T-helper 1 cell treated with Interleukin-12 subunit alpha and Interleukin-12 subunit beta and Interleukin-4 antibody, amounts not matched to agents 30 μg/mL and 1 μg/mL, for 36 hours (primary cell): ENCODE results near the gene HES6.

Experiments
- H3K27ac Mint-ChIP-seq: one replicate; pipeline ENCODE4 v1.8.0; 2021; ENCODE audit warnings: mild to moderate bottlenecking, mixed read lengths
- H3K27me3 Mint-ChIP-seq: one replicate; pipeline ENCODE4 v1.8.0; 2021; ENCODE audit warnings: low read depth, mixed read lengths
- H3K36me3 Mint-ChIP-seq: one replicate; pipeline ENCODE4 v1.8.0; 2021; ENCODE audit warnings: low read depth, mixed read lengths
- H3K4me1 Mint-ChIP-seq: one replicate; pipeline ENCODE4 v1.8.0; 2021; ENCODE audit warnings: low read depth, mixed read lengths
- H3K4me3 Mint-ChIP-seq: one replicate; pipeline ENCODE4 v1.8.0; 2021; ENCODE audit warnings: mild to moderate bottlenecking, moderate library complexity, mixed read lengths
- H3K9me3 Mint-ChIP-seq: one replicate; pipeline ENCODE4 v1.8.0; 2021; ENCODE audit warnings: mixed read lengths

HES6 gene

GRCh38 chr2:238224356-238225035 is 15.3 kb downstream of the HES6 start:
- Mint-ChIP-seq H3K27me3 (peaks cover 9% of the 10 kb centered on the region), H3K36me3 (no peaks in the 10 kb centered on the region), H3K4me1 (no peaks in the 10 kb centered on the region), H3K4me3 (no peak overlapping the region), H3K9me3 (no peaks in the 10 kb centered on the region), H3K27ac (no peak overlapping the region)

DNA sequence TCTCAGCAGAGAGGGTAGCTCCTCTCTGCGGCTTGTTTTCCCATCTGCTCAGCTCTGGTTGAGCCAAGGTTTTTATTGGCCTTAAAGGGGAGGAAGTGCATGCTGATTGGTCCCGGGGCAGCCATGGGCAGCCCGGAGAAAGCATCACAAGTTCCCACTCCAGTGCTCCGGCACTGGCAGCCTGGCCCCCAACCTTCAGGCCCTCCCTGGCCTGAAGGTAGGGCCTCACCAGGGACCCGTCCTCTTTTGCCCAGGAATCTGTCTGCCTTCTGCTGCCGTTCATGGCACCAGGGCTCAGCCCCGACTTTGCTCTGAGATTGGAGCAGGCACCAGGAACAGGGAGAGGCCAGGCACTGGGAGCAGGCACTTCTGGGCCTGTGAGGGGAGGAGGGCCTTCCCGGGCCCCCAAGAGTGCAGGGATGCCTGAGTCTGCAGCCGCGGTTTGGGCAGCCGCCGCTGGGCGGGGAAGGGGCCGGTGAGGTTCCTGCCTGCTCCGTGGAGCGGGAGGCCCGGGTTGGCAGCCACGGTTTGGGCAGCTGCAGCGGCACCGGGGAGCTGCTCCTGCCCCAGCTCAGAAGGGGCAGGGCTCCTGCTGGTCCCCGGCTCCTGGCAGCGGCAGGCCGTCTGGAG is 18.8 kb downstream of the HES6 start:
- H3K9me3 Mint-ChIP-seq = no peaks in the 10 kb centered on the region
- peaks cover 5% of the 10 kb centered on the region for H3K27me3 Mint-ChIP-seq
- peak overlapping the region; percentile 25 for H3K4me3 Mint-ChIP-seq
- no peak overlapping the region for H3K27ac Mint-ChIP-seq
- H3K4me1 Mint-ChIP-seq = peaks cover 2% of the 10 kb centered on the region
- no peaks in the 10 kb centered on the region for H3K36me3 Mint-ChIP-seq

GRCh38 chr2:238220274-238220891 is 19.5 kb downstream of the HES6 start:
- H3K9me3 Mint-ChIP-seq = no peaks in the 10 kb centered on the region
- H3K4me1 Mint-ChIP-seq = peaks cover 2% of the 10 kb centered on the region
- no peak overlapping the region for H3K4me3 Mint-ChIP-seq
- H3K36me3 Mint-ChIP-seq = no peaks in the 10 kb centered on the region
- H3K27ac Mint-ChIP-seq = no peak overlapping the region
- H3K27me3 Mint-ChIP-seq = peaks cover 11% of the 10 kb centered on the region

- no peaks in the 10 kb centered on the region for H3K36me3 Mint-ChIP-seq
- H3K9me3 Mint-ChIP-seq = no peaks in the 10 kb centered on the region
- peaks cover 39% of the 10 kb centered on the region for H3K27me3 Mint-ChIP-seq
- no peak overlapping the region for H3K27ac Mint-ChIP-seq
- no peak overlapping the region for H3K4me3 Mint-ChIP-seq
- peaks cover 2% of the 10 kb centered on the region for H3K4me1 Mint-ChIP-seq
These were observed 23.1 kb downstream of the HES6 start for GRCh38 chr2:238216651-238217184.

GRCh38 chr2:238207006-238207405 is 32.8 kb downstream of the HES6 start:
- Mint-ChIP-seq H3K27ac (no peak overlapping the region), H3K9me3 (no peaks in the 10 kb centered on the region), H3K4me3 (no peak overlapping the region), H3K4me1 (peaks cover 8% of the 10 kb centered on the region), H3K27me3 (peaks cover 4% of the 10 kb centered on the region), H3K36me3 (peaks cover 3% of the 10 kb centered on the region)

GRCh38 chr2:238203973-238204683 is 35.7 kb downstream of the HES6 start:
- peak overlapping the region; percentile 89 for H3K27ac Mint-ChIP-seq
- H3K4me1 Mint-ChIP-seq = peaks cover 25% of the 10 kb centered on the region
- H3K36me3 Mint-ChIP-seq = peaks cover 6% of the 10 kb centered on the region

GRCh38 chr2:238203094-238203972 is 36.5 kb downstream of the HES6 start, which contains the start of gene ILKAP:
Gene ILKAP (minus strand): TSS chr2:238203695. CDS start chr2:238203553, 142 bp downstream.
- peaks cover 4% of the 10 kb centered on the region for H3K27me3 Mint-ChIP-seq
- H3K4me1 Mint-ChIP-seq = peaks cover 28% of the 10 kb centered on the region
- H3K4me3 Mint-ChIP-seq = peak within 1 kb of the TSS; percentile 83
- H3K36me3 Mint-ChIP-seq = peaks cover 9% of the 10 kb centered on the region
- no peaks in the 10 kb centered on the region for H3K9me3 Mint-ChIP-seq
- H3K27ac Mint-ChIP-seq = peak within 1 kb of the TSS; percentile 89

More at GRCh38 chr2:238203973-238204683, 35.7 kb downstream of the HES6 start:
- Mint-ChIP-seq H3K27me3 (peaks cover 4% of the 10 kb centered on the region), H3K4me3 (peak overlapping the region; percentile 83), H3K9me3 (no peaks in the 10 kb centered on the region)

DNA sequence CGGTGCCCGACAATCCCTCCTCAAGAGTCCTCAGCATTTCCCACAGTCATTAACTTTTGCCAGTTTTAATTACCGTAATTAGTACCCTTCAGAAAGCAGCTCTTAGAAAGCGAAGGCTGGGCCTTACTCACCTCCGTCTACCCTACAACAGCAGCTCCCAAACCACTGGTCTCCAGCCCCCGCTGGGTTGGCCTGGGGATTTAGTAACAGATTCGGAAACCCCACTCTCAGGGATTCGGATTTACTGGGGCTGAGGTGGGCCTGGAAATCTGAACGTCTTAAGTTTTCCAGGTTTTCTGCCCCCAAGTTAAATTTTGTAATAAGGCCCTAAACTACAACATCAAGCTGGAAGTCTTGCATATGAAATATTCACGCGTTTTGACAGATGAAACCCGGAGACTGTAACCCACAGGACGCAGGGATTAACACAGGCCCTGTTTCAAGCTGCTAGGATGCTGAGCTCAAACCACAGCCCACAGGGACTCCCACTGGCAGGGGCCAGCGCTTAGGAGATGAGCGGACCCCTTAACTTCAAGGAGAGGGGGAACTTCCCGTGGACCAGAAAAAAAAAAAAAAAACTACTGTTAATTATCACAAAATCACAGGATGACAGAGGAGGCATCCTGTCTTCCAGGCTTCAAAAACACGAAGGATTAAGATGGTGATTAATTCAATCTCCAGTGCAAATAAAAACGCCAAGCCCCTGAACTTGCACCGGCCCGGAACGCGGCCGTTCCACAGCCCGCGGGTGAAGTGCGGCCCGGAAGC is 37.3 kb downstream of the HES6 start:
- Mint-ChIP-seq H3K9me3 (no peaks in the 10 kb centered on the region), H3K27me3 (peaks cover 4% of the 10 kb centered on the region), H3K4me1 (peaks cover 30% of the 10 kb centered on the region), H3K4me3 (peak overlapping the region; percentile 83), H3K27ac (peak overlapping the region; percentile 78), H3K36me3 (peaks cover 9% of the 10 kb centered on the region)

GRCh38 chr2:238190445-238190844 is 49.4 kb downstream of the HES6 start:
- Mint-ChIP-seq H3K9me3 (no peaks in the 10 kb centered on the region), H3K4me1 (peaks cover 1% of the 10 kb centered on the region), H3K27ac (no peak overlapping the region), H3K4me3 (no peak overlapping the region), H3K36me3 (peaks cover 51% of the 10 kb centered on the region), H3K27me3 (no peaks in the 10 kb centered on the region)
